GM18873 (cell line): Measurements from ENCODE around the gene DGKG.
A peak's percentile ranks its signal among the peaks of the same experiment; 100 is the strongest.

Experiments
- ATAC-seq: cut with Tn5 transposase; IDR thresholded peaks from one replicate; pipeline ENCODE4 v1.9.1; 2021; ENCODE audit warnings: mild to moderate bottlenecking, moderate library complexity, moderate number of reproducible peaks; ENCODE audit not compliant: unreplicated experiment, low FRiP score

The DGKG gene

GRCh38 chr3:186247821-186248814 lies 113.9 kb downstream of the DGKG start:
- no peak for ATAC-seq

GRCh38 chr3:186246941-186247340 lies 115.1 kb downstream of the DGKG start:
- no peak for ATAC-seq

DNA sequence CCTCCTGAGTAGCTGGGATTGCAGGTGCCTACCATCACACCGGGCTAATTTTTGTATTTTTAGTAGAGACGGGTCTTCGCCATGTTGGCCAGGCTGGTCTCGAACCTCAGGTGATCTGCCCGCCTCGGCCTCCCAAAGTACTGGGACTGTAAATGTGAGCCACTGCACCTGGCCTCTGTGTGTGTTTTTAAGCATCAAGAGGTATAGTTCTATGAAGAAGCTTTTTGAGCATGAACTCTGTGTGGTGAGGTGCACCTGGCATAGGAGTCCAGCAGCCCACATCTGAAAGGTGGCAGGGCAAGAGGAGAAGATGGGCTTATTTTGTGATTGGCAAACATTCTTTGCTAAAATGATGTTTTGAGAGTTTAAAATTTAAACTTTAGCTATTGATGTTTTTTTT lies 118.0 kb downstream of the DGKG start:
- ATAC-seq, result no peak

GRCh38 chr3:186241910-186242821 lies 119.9 kb downstream of the DGKG start:
- ATAC-seq, result peak; percentile 58

DNA sequence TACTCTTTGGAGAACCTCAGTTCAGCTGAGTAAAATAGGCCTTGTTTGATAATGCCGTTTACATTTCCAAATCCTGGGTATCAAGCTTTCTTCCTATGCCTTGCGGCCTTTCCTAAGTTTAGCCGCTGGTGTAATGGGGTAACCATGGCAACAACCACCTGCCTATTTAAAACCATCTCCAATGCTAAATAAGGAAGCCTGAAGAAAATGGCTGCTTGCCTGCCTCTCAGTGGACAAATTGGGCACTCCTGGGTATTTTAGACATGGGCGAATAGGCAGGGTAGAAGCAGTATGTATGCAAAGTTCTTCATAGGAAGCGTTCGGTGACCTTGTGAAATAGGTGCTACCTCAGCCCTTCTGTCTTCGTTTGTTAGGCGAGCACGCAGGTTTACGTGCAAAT lies 122.7 kb downstream of the DGKG start:
- ATAC-seq, result no peak

GRCh38 chr3:186237915-186238314 lies 124.1 kb downstream of the DGKG start:
- no peak for ATAC-seq

DNA sequence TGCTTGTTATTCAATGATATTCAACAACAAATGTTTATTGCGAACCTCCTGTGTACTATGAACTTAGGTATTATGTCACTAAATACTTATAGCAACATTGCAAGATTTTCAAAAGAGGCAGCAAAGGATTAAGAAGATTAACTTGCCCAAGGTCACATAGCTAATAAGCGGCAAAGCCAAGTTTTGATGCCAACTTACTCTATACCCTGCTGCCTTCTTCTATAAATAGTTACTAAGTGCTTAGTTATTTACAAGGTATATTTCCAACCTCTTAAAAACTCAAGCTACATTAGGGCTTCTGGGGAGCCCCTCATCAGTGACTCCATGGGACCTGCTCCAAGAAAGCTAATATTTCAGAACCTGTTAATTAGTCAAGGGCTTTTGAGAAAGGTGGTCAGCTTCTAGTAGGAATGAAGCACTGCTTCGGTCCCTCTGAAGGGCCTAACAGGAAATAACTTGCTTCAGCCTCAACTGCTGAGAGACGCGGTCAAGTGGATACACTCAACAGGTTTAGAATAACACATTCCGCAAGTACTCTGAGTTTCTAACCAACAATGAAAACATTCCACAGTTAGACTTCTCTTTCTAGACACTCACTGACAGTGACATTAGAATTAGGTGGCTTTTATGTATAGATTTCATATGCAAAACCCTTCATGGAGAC lies 125.5 kb downstream of the DGKG start:
- ATAC-seq, result no peak

GRCh38 chr3:186235554-186235953 lies 126.5 kb downstream of the DGKG start:
- peak; percentile 71 for ATAC-seq

DNA sequence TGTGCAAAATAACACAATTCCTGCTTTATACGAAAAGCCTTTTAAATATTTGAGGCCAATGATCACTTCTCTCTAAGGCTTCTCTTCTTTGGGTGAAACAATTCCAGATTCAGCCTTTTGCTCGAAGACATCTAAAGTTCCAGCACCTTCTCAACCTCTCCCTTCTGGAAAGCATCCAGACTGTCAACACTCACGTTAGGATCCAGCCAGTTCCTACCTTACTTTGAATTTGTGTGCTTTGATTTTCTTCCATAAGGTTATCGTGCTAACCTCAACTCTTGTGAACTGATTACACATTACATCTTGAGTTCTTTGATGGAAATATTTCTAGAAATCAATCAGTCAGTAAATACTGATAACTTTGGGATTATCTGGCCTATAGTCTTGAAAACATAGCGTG lies 127.9 kb downstream of the DGKG start:
- no peak for ATAC-seq

DNA sequence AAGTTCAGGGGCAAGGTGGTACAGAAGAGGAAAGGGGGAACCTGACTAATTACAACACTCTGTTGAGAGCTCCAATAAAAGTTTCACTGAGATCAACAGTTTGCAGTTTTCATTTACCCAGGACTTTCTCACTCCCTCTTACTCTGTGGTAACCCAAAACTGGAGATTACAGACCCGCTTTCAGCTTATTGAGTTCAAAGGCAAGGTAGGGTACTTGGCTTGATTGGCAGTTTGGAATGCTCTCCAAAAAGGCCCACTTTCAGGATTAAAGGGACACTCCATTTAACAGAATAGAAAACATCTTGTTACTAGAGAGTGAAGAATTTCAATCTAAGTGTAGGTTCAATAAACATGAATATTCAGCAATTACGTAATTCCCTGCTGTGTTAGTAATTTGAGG lies 135.6 kb downstream of the DGKG start:
- ATAC-seq, result no peak

DNA sequence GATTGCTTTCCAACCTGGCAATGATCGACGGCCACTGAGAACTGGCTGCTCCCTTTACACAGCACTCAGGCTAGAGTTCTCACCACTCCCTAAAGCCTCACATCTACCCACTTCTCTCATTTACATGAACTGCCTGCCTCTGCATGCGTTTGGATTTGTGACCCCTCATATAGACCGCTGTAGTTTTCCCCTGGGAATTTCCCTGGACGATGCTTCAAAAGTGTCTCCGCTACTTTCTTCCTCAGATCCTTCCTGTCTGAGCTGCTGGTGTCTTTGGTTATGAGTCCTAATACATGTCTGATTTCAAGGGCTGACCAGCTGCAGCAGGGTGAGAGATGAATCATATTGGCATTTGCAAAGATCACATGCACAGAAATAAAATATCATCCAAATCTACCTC lies 136.4 kb downstream of the DGKG start:
- no peak for ATAC-seq

- ATAC-seq, result no peak
Measured at GRCh38 chr3:186224041-186224610, 137.9 kb downstream of the DGKG start.

GRCh38 chr3:186223476-186223875 lies 138.6 kb downstream of the DGKG start:
- no peak for ATAC-seq

- ATAC-seq, result no peak
Measured at GRCh38 chr3:186221760-186222378, 140.2 kb downstream of the DGKG start.

DNA sequence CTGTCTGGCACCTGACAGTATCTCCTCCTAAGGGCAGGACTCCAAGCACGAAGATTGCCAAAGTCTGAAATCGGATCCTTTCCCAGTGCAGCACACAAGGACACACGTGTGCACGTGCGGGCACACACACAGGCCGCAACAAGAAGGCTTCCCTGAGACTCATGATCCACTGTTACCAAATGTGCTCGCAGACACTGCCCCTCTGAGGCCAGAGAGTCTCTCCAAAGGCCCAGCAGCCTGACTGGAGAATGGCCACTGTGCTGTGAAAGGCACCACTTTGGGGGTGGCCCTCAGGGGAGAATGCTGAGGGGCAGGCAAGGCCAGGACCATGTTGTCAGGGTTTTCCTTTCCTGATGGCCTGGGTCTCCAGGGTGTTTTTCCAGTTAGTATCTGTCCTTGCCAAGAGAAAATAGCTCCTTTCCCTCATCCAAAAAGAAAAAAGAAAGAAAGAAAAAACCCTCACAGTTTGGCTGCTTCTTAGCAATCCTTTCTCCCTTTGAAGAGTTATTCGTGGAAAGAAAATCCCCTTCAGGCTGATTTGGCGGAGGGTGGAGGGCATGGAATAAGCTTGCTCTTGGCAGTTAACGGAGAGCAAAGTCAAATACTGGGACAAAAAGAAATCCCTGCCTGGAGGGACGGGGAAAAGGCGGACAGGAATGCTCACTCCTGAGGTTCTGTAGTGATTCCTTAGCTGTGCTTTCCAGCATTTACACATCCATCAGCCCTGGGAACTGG lies 141.0 kb downstream of the DGKG start:
- ATAC-seq, result no peak

GRCh38 chr3:186220365-186220764 lies 141.7 kb downstream of the DGKG start:
- ATAC-seq, result no peak

GRCh38 chr3:186219211-186219638 lies 142.8 kb downstream of the DGKG start:
- no peak for ATAC-seq

GRCh38 chr3:186218421-186218820 lies 143.6 kb downstream of the DGKG start:
- no peak for ATAC-seq

GRCh38 chr3:186217820-186218164 lies 144.2 kb downstream of the DGKG start:
- ATAC-seq, result peak; percentile 64
